IgD-negative memory B cell (primary cell): ENCODE results near the gene MYO18A. TPM values are rescaled to one million over a fixed set of nuclear protein-coding genes. Genes with fewer than 3 reads are reported as not detected.
A peak's percentile ranks its signal among the peaks of the same experiment; 100 is the strongest.

Experiments
- H3K27ac Mint-ChIP-seq, 3 donors: one replicate each; pipeline ENCODE4 v1.8.0; 2020 to 2022; ENCODE audit warnings: mild to moderate bottlenecking in 3 of 3, mixed read lengths in 3 of 3, moderate library complexity in 1 of 3
- H3K27me3 Mint-ChIP-seq: one replicate; pipeline ENCODE4 v1.8.0; 2021; ENCODE audit warnings: mixed read lengths
- H3K36me3 Mint-ChIP-seq: one replicate; pipeline ENCODE4 v1.8.0; 2020; ENCODE audit warnings: mild to moderate bottlenecking, mixed read lengths
- H3K4me1 Mint-ChIP-seq, 3 donors: one replicate each; pipeline ENCODE4 v1.8.0; 2020 to 2022; ENCODE audit warnings: mixed read lengths in 3 of 3, mild to moderate bottlenecking in 1 of 3
- H3K4me3 Mint-ChIP-seq, 4 donors: one replicate each; pipeline ENCODE4 v1.8.0; 2020 to 2022; ENCODE audit warnings: mild to moderate bottlenecking in 4 of 4, mixed read lengths in 4 of 4, moderate library complexity in 3 of 4
- H3K9me3 Mint-ChIP-seq, 3 donors: one replicate each; pipeline ENCODE4 v1.8.0; 2020 to 2021; ENCODE audit warnings: mixed read lengths in 3 of 3, mild to moderate bottlenecking in 1 of 3
- polyA plus RNA-seq: library from polyadenylated mRNA; unstranded; fragments of 300-500 nt; fragmentation: Illumina TruSeq; gene quantifications from one replicate; pipeline ENCODE4 v1.2.3, GENCODE V29; 2021

The MYO18A gene
- polyA plus RNA-seq, 1 donor from 2014 or later = 39.6 TPM

GRCh38 chr17:29120433-29120832, 59.8 kb downstream of the MYO18A start:
- peaks cover 0 to 7% (median 1%) of the 10 kb centered on the region in 3 donors for H3K4me1 Mint-ChIP-seq
- no peak overlapping the region for H3K27ac Mint-ChIP-seq
- H3K36me3 Mint-ChIP-seq = no peaks in the 10 kb centered on the region
- no peaks in the 10 kb centered on the region for H3K27me3 Mint-ChIP-seq
- H3K9me3 Mint-ChIP-seq = no peaks in the 10 kb centered on the region
- H3K4me3 Mint-ChIP-seq = no peak overlapping the region

GRCh38 chr17:29119265-29119664, 60.9 kb downstream of the MYO18A start:
- Mint-ChIP-seq H3K27me3 (no peaks in the 10 kb centered on the region), H3K36me3 (peaks cover 1% of the 10 kb centered on the region), H3K4me3 (no peak overlapping the region), H3K4me1 (peaks cover 0 to 6% (median 1%) of the 10 kb centered on the region in 3 donors), H3K27ac (no peak overlapping the region), H3K9me3 (no peaks in the 10 kb centered on the region)

- peaks cover 1% of the 10 kb centered on the region for H3K36me3 Mint-ChIP-seq
- peaks cover 0 to 3% (median 1%) of the 10 kb centered on the region in 3 donors for H3K4me1 Mint-ChIP-seq
- no peak overlapping the region for H3K27ac Mint-ChIP-seq
- no peak overlapping the region for H3K4me3 Mint-ChIP-seq
- H3K27me3 Mint-ChIP-seq = no peaks in the 10 kb centered on the region
- no peaks in the 10 kb centered on the region for H3K9me3 Mint-ChIP-seq
Observed at GRCh38 chr17:29116804-29117753, 63.1 kb downstream of the MYO18A start.

- H3K9me3 Mint-ChIP-seq = no peaks in the 10 kb centered on the region
- no peaks in the 10 kb centered on the region for H3K27me3 Mint-ChIP-seq
- peak overlapping the region in 1 of 4 donors; percentile 28 for H3K4me3 Mint-ChIP-seq
- H3K36me3 Mint-ChIP-seq = peaks cover 1% of the 10 kb centered on the region
- H3K4me1 Mint-ChIP-seq = peaks cover 0 to 3% (median 3%) of the 10 kb centered on the region in 3 donors
- no peak overlapping the region for H3K27ac Mint-ChIP-seq
Observed at GRCh38 chr17:29115961-29116803, 64.0 kb downstream of the MYO18A start.

- Mint-ChIP-seq H3K36me3 (peaks cover 1% of the 10 kb centered on the region), H3K9me3 (no peaks in the 10 kb centered on the region), H3K27me3 (no peaks in the 10 kb centered on the region), H3K4me3 (no peak overlapping the region), H3K27ac (no peak overlapping the region), H3K4me1 (peaks cover 0 to 3% (median 3%) of the 10 kb centered on the region in 3 donors)
Observed at GRCh38 chr17:29115435-29115834, 64.8 kb downstream of the MYO18A start.

- Mint-ChIP-seq H3K4me1 (peaks cover 0 to 5% (median 3%) of the 10 kb centered on the region in 3 donors), H3K4me3 (peak overlapping the region in 1 of 4 donors; percentile 63), H3K27me3 (no peaks in the 10 kb centered on the region), H3K27ac (no peak overlapping the region), H3K9me3 (no peaks in the 10 kb centered on the region), H3K36me3 (peaks cover 4% of the 10 kb centered on the region)
Observed at GRCh38 chr17:29114141-29114540, 66.1 kb downstream of the MYO18A start.

- H3K9me3 Mint-ChIP-seq = no peaks in the 10 kb centered on the region
- no peaks in the 10 kb centered on the region for H3K27me3 Mint-ChIP-seq
- H3K36me3 Mint-ChIP-seq = peaks cover 4% of the 10 kb centered on the region
- H3K4me1 Mint-ChIP-seq = peaks cover 0 to 5% (median 3%) of the 10 kb centered on the region in 3 donors
- no peak overlapping the region for H3K4me3 Mint-ChIP-seq
- H3K27ac Mint-ChIP-seq = no peak overlapping the region
Observed at GRCh38 chr17:29113334-29113733, 66.9 kb downstream of the MYO18A start.

- H3K9me3 Mint-ChIP-seq = no peaks in the 10 kb centered on the region
- H3K27ac Mint-ChIP-seq = no peak overlapping the region
- H3K4me3 Mint-ChIP-seq = no peak overlapping the region
- peaks cover 0 to 5% (median 3%) of the 10 kb centered on the region in 3 donors for H3K4me1 Mint-ChIP-seq
- H3K27me3 Mint-ChIP-seq = no peaks in the 10 kb centered on the region
- peaks cover 4% of the 10 kb centered on the region for H3K36me3 Mint-ChIP-seq
Observed at GRCh38 chr17:29112771-29113295, 67.4 kb downstream of the MYO18A start.

GRCh38 chr17:29111816-29112499, 68.2 kb downstream of the MYO18A start:
- H3K27ac Mint-ChIP-seq = peak overlapping the region in 1 of 3 donors; percentile 39
- H3K4me3 Mint-ChIP-seq = no peak overlapping the region
- peaks cover 0 to 4% (median 1%) of the 10 kb centered on the region in 3 donors for H3K4me1 Mint-ChIP-seq
- H3K36me3 Mint-ChIP-seq = peaks cover 4% of the 10 kb centered on the region
- H3K9me3 Mint-ChIP-seq = no peaks in the 10 kb centered on the region
- H3K27me3 Mint-ChIP-seq = no peaks in the 10 kb centered on the region

GRCh38 chr17:29110372-29110757, 69.8 kb downstream of the MYO18A start:
- no peak overlapping the region for H3K4me3 Mint-ChIP-seq
- H3K27ac Mint-ChIP-seq = no peak overlapping the region
- H3K4me1 Mint-ChIP-seq = peaks cover 0 to 4% (median 0%) of the 10 kb centered on the region in 3 donors
- no peaks in the 10 kb centered on the region for H3K9me3 Mint-ChIP-seq
- H3K27me3 Mint-ChIP-seq = no peaks in the 10 kb centered on the region
- peaks cover 4% of the 10 kb centered on the region for H3K36me3 Mint-ChIP-seq

GRCh38 chr17:29109477-29110371, 70.5 kb downstream of the MYO18A start:
- Mint-ChIP-seq H3K9me3 (no peaks in the 10 kb centered on the region), H3K4me3 (no peak overlapping the region), H3K27me3 (no peaks in the 10 kb centered on the region), H3K36me3 (peaks cover 4% of the 10 kb centered on the region), H3K4me1 (peaks cover 0 to 4% (median 0%) of the 10 kb centered on the region in 3 donors), H3K27ac (no peak overlapping the region)

- H3K27ac Mint-ChIP-seq = no peak overlapping the region
- no peaks in the 10 kb centered on the region for H3K27me3 Mint-ChIP-seq
- peaks cover 0 to 4% (median 0%) of the 10 kb centered on the region in 3 donors for H3K4me1 Mint-ChIP-seq
- H3K4me3 Mint-ChIP-seq = no peak overlapping the region
- H3K9me3 Mint-ChIP-seq = no peaks in the 10 kb centered on the region
- H3K36me3 Mint-ChIP-seq = peaks cover 3% of the 10 kb centered on the region
Observed at GRCh38 chr17:29108823-29109476, 71.2 kb downstream of the MYO18A start.
